Stimulated activated CD8-positive, alpha-beta memory T cell treated with anti-CD3 and anti-CD28 coated beads, Interleukin-12 subunit alpha, Interleukin-12 subunit beta, amount 100 ng/mL, for 24 hours (primary cell): ENCODE results near the gene GGPS1.
"Not testable (repeated sequence)": the region's sequence is repeated elsewhere in the genome, so short reads cannot be mapped to it uniquely, and the experiment has no call there.

Source experiments
- DNase-seq: peaks from one replicate; pipeline ENCODE4 v3.0.0-alpha.2; 2020; ENCODE audit errors: extremely low read depth

GGPS1 gene

DNA sequence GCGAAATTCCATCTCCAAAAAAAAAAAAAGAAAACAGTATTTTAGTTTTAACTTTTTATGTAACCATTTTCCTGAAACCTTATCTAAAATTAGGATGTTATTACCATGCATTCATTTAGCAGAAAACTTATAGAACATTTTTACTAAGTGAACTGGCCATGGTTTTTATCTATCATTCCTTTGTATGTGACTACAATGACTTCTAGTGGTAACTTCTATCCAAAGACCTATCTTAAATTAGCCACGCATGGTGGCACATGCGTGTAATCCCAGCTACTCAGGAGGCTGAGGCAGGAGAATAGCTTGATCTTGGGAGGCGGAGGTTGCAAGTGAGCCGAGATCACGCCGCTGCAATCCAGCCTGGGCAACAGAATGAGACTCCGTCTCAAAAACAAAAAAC is 11.4 kb downstream of the GGPS1 start:
- no peak for DNase-seq

- no peak for DNase-seq
Observed at GRCh38 chr1:235341334-235341733, 13.0 kb downstream of the GGPS1 start.

DNA sequence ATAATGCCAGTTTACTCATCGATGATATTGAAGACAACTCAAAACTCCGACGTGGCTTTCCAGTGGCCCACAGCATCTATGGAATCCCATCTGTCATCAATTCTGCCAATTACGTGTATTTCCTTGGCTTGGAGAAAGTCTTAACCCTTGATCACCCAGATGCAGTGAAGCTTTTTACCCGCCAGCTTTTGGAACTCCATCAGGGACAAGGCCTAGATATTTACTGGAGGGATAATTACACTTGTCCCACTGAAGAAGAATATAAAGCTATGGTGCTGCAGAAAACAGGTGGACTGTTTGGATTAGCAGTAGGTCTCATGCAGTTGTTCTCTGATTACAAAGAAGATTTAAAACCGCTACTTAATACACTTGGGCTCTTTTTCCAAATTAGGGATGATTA is 13.7 kb downstream of the GGPS1 start:
- no peak for DNase-seq

- no peak for DNase-seq
Observed at GRCh38 chr1:235342471-235342870, 14.1 kb downstream of the GGPS1 start.

DNA sequence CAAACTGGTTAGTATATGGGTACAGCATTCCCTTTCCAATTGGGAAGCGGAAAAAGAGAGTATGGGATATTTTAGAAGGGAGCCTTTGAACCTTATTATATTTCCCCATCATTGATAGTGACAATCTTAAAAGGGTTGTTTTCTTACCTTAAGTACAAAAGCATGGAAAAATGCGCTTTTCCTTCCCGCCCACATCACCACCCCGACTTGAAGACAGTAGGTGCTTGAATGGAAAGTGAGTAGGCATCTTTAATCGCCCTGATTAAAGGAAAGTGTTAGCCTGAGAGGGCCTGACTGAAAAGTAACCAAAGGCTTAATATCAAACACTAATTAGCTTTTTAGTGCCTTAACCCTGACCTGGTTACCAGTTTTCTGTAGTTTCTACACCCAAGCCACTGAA is 15.4 kb downstream of the GGPS1 start:
- DNase-seq = no peak

DNA sequence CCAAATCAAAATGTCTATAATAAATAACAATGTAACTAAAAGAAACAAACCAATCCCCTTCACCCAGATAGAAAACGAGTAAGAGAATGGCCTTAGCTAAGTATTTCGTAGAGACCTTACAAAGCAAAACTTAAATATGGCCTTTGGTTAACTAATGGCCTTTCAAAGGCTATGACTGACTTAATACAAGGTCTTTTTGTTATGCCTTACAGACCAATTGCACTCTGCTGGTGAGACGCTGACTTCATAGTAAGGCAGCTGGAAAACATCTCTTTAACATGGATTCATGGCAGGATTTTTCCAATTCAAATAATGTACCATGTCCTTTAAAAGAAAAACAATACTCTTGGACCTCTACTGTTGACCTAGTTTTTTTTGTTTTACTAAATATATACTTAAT is 23.1 kb downstream of the GGPS1 start:
- DNase-seq = no peak

DNA sequence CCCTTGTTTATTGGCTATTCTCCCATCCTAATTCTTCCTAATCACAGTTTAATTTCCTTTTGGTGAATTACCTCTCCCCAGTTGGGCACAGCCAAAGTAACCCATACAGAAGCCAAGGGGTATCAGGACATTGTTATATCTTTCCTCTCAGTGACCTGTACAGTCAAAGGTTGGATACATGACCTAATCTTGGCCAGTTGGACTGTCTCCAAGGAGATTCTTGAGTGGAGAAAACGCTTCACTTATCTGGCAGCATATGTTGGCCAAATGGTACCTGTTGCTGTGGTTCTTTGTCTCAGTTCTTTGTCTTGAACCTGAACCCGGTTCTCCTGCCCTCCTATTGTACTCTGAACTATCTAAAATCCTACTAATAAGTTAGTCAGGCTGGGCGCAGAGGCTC is 23.5 kb downstream of the GGPS1 start:
- DNase-seq = no peak

GRCh38 chr1:235357485-235358373 is 29.4 kb downstream of the GGPS1 start:
- DNase-seq = no peak

- DNase-seq = no peak
Observed at GRCh38 chr1:235358899-235359298, 30.5 kb downstream of the GGPS1 start.

DNA sequence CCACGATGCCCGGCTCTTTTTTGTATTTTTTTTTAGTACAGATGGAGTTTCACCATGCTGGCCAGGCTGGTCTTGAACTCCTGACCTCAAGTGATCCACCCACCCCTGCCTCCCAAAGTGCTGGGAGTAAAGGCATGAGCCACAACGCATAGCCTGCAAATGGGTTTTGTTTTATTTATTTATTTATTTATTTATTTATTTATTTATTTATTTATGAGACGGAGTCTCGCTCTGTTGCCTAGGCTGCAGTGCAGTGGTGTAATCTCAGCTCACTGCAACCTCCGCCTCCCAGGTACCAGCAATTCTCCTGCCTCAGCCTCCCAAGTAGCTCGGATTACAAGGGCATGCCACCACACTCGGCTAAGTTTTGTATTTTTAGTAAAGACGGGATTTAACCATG is 35.8 kb downstream of the GGPS1 start:
- DNase-seq = not testable (repeated sequence)

DNA sequence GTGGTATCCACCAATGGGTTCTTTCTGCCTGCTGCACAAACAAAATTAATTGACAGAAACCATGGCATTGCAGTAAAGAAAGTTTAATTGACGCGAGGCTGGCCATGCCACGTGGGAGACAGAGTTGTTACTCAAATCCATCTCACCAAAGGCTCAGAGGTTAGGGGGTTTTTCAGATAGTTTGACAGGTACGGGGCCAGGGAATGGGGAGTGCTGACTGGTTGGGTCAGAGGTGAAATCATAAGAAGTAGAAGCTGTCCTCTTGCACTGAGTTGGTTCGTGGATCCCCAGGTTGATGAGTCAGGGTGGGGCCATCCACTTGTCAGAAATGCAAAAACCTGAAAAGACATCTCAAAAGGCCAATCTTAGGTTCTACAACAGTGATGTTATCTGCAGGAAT is 37.9 kb downstream of the GGPS1 start:
- no peak for DNase-seq

- peak; percentile 73 for DNase-seq
Observed at GRCh38 chr1:235367000-235367908, 38.9 kb downstream of the GGPS1 start, which contains the start of gene TBCE. TSS of gene TBCE (plus strand) at chr1:235367427. CDS start at chr1:235380050, 12,623 bp downstream.

GRCh38 chr1:235368428-235368827 is 40.1 kb downstream of the GGPS1 start:
- DNase-seq = no peak

- DNase-seq = no peak
Observed at GRCh38 chr1:235369802-235370201, 41.4 kb downstream of the GGPS1 start.

GRCh38 chr1:235375919-235376605 is 47.7 kb downstream of the GGPS1 start:
- no peak for DNase-seq

DNA sequence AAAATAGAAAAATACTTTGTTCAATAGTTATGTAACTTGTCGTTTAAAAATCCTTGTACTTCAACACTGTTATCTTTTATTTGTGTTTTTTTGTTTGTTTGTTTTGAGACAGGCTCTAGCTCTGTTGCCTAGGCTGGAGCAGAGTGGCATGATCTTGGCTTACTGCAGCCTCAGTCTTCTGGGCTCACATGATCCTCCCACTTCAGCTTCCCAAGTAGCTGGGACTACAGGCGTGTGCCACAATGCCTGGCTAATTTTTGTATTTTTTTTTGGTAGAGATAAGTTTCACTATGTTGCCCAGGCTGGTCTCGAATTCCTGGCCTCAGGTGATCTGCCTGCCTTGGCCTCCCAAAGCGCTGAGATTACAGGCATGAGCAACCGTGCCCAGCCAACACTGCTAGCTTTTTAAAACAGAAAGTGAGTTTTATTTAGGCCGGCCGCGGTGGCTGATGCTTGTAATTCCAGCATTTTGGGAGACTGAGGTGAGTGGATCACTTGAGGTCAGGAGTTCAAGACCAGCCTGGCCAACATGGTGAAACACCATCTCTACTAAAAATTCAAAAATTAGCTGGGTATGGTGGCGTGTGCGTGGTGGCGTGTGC is 49.9 kb downstream of the GGPS1 start:
- DNase-seq = not testable (repeated sequence)

DNA sequence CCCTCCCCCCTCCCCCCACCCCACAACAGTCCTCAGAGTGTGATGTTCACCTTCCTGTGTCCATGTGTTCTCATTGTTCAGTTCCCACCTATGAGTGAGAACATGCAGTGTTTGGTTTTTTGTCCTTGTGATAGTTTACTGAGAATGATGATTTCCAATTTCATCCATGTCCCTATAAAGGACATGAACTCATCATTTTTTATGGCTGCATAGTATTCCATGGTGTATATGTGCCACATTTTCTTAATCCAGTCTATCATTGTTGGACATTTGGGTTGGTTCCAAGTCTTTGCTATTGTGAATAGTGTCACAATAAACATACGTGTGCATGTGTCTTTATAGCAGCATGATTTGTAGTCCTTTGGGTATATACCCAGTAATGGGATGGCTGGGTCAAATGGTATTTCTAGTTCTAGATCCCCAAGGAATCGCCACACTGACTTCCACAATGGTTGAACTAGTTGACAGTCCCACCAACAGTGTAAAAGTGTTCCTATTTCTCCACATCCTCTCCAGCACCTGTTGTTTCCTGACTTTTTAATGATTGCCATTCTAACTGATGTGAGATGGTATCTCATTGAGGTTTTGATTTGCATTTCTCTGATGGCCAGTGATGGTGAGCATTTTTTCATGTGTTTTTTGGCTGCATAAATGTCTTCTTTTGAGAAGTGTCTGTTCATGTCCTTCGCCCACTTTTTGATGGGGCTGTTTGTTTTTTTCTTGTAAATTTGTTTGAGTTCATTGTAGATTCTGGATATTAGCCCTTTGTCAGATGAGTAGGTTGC is 53.8 kb downstream of the GGPS1 start:
- not testable (repeated sequence) for DNase-seq

GRCh38 chr1:235385633-235386032 is 57.3 kb downstream of the GGPS1 start:
- DNase-seq = not testable (repeated sequence)

DNA sequence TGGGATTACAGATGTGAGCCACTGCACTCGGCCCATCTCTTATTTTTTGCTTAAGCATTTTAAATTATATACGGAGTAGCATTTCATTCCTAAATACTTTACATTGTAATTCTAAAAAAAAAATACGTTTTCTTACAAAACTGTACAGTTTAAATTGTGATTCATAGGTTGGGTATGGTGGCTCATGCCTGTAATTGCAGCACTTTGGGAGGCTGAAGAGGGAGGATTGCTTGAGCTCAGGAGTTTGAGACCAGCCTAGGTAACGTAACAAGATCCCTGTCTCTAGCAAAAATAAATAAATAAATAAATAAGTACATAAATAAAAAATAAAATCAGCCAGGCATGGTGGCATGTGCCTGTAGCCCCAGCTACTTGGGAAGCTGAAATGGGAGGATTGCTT is 63.5 kb downstream of the GGPS1 start:
- DNase-seq = no peak
